ENCODE results near the gene GMDS. TPM values are rescaled to one million over a fixed set of nuclear protein-coding genes. Genes with fewer than 3 reads are reported as not detected.

The GMDS gene
- total and polyA plus RNA-seq, 2 donors (not counting 1 experiment from before 2014, with no cell fraction given) = 11.5 to 16.4 TPM

DNA sequence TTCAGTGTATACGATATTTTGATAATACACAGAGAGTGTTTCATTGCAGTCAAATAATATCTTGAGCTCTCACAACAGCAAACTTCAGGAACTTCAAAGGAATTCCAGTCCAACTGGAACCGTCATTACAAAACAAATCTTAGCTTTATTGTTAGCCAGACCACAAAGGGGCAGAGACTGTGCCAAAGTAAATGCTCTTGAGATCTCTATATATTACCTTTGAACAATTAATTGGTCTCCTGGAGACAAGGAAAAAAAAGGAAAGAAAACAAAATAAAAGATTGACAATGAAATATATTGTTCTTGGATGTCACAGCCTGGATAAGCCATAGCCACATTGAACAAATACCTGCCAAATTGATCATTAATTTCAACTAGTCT lies 565.7 kb downstream of the GMDS start:
- CTCF ChIA-PET = interaction anchor here (0.6 kb wide), 1 partner anchor 44 kb away, joined by 3 read pairs; no protein-coding TSS in a partner anchor
- POLR2A ChIA-PET = no interaction called here
- ATAC-seq (ENCODE audit: low read depth) (no peak), DNase-seq (no peak)
- TF ChIP-seq, protein P1, sequence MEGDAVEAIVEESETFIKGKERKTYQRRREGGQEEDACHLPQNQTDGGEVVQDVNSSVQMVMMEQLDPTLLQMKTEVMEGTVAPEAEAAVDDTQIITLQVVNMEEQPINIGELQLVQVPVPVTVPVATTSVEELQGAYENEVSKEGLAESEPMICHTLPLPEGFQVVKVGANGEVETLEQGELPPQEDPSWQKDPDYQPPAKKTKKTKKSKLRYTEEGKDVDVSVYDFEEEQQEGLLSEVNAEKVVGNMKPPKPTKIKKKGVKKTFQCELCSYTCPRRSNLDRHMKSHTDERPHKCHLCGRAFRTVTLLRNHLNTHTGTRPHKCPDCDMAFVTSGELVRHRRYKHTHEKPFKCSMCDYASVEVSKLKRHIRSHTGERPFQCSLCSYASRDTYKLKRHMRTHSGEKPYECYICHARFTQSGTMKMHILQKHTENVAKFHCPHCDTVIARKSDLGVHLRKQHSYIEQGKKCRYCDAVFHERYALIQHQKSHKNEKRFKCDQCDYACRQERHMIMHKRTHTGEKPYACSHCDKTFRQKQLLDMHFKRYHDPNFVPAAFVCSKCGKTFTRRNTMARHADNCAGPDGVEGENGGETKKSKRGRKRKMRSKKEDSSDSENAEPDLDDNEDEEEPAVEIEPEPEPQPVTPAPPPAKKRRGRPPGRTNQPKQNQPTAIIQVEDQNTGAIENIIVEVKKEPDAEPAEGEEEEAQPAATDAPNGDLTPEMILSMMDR (IDR thresholded peaks at IDR 0.05) = no peak
- TF ChIP-seq EZH2 (IDR thresholded peaks at IDR 0.05; ENCODE audit: borderline replicate concordance, insufficient read depth, low read depth, low read length, poor library complexity, severe bottlenecking) = no peak
- no peak overlapping the region for H2AFZ ChIP-seq (ENCODE audit: insufficient read depth, low read depth, low read length, poor library complexity, severe bottlenecking)
- H3K4me3 Mint-ChIP-seq = no peak overlapping the region
- H3K4me3 ChIP-seq (ENCODE audit: control extremely low read depth in 1 of 5, extremely low read depth in 1 of 5, insufficient read depth in 1 of 5, low read depth in 2 of 5, low read length in 4 of 5) = no peak overlapping the region
- intact Hi-C loops (cut with micrococcal nuclease) = no loop called here
- no peaks in the 10 kb centered on the region for H3K9me3 Mint-ChIP-seq (ENCODE audit: insufficient read depth)
- H3K27ac ChIP-seq (ENCODE audit: low read length in 2 of 2) = no peak overlapping the region
- no peaks in the 10 kb centered on the region for H3K4me1 Mint-ChIP-seq
- no peaks in the 10 kb centered on the region for H3K27me3 ChIP-seq (replicated peaks in 1 of 4; ENCODE audit: control extremely low read depth in 1 of 4, control insufficient read depth in 3 of 4, insufficient read depth in 4 of 4, low read length in 3 of 4)
- H4K20me1 ChIP-seq (ENCODE audit: control insufficient read depth, insufficient read depth, low read length, poor library complexity, severe bottlenecking) = no peaks in the 10 kb centered on the region
- no peak overlapping the region for H3K27ac Mint-ChIP-seq
- H3K27me3 Mint-ChIP-seq = no peaks in the 10 kb centered on the region
- no peaks in the 10 kb centered on the region for H3K4me1 ChIP-seq (ENCODE audit: control insufficient read depth in 2 of 2, insufficient read depth in 2 of 2, low read length in 2 of 2)
- no peaks in the 10 kb centered on the region for H3K79me2 ChIP-seq (ENCODE audit: control insufficient read depth, insufficient read depth, low read length)
- H3K9me3 ChIP-seq (ENCODE audit: control extremely low read depth in 1 of 3, control insufficient read depth in 2 of 3, insufficient read depth in 1 of 3, low read length in 2 of 3) = no peaks in the 10 kb centered on the region
- H3K9ac ChIP-seq (ENCODE audit: low read length) = no peak overlapping the region
- no peaks in the 10 kb centered on the region for H3K36me3 ChIP-seq (replicated peaks in 1 of 2; ENCODE audit: control extremely low read depth in 1 of 2, control insufficient read depth in 1 of 2, extremely low read depth in 1 of 2, insufficient read depth in 2 of 2, low read length in 1 of 2)
- no peak overlapping the region for H3K4me2 ChIP-seq (replicated peaks; ENCODE audit: low read depth, low read length, poor library complexity, severe bottlenecking)
- WGBS (ENCODE audit: insufficient coverage) = no CpG with 5 or more reads among the region's 2 CpGs

DNA sequence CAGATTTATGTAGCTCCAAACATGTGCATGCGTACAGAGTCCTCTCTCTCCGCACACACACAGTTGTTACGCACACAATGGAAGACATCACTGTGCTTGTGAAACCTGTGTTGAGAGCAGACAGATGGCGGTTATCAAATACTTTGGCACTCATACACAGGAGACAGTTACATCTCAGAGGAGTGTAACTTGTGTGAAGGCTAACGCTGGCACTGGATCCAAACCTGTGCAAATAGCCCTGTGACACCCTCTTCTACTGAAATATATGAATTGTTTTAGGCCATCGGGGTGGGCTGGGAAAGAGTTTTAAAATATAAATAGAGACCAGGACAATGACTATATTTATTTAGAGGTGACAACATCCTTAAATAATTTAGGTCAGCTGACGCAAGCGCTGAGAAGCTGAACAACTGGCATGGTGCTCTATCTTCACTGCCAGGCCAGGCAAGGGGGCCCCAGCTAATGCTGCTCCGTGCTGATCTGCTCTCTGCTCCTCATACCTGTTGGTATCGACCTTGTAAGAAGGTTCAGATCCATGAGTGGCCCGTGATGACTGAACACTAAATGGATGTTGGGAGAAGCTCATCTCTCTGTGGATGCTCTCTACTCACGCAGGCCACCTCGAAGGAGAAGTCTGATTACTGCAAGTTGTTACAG lies 566.2 kb downstream of the GMDS start:
- no peaks in the 10 kb centered on the region for H3K27me3 Mint-ChIP-seq
- H4K20me1 ChIP-seq (ENCODE audit: control insufficient read depth, insufficient read depth, low read length, poor library complexity, severe bottlenecking) = no peaks in the 10 kb centered on the region
- H3K9me3 Mint-ChIP-seq (ENCODE audit: insufficient read depth) = no peaks in the 10 kb centered on the region
- H3K79me2 ChIP-seq (ENCODE audit: control insufficient read depth, insufficient read depth, low read length) = no peaks in the 10 kb centered on the region
- ATAC-seq (ENCODE audit: low read depth) (no peak), DNase-seq (no peak)
- intact Hi-C loops (cut with micrococcal nuclease) = no loop called here
- no peak overlapping the region for H3K4me2 ChIP-seq (replicated peaks; ENCODE audit: low read depth, low read length, poor library complexity, severe bottlenecking)
- TF ChIP-seq, protein P1 (IDR thresholded peaks at IDR 0.05) = no peak
- no peak for TF ChIP-seq EZH2 (IDR thresholded peaks at IDR 0.05; ENCODE audit: borderline replicate concordance, insufficient read depth, low read depth, low read length, poor library complexity, severe bottlenecking)
- WGBS (ENCODE audit: insufficient coverage) = 82% methylated on average over 6 of the region's 13 CpGs
- H3K4me1 ChIP-seq (ENCODE audit: control insufficient read depth in 2 of 2, insufficient read depth in 2 of 2, low read length in 2 of 2) = no peaks in the 10 kb centered on the region
- no peak overlapping the region for H3K4me3 ChIP-seq (ENCODE audit: control extremely low read depth in 1 of 5, extremely low read depth in 1 of 5, insufficient read depth in 1 of 5, low read depth in 2 of 5, low read length in 4 of 5)
- no peaks in the 10 kb centered on the region for H3K27me3 ChIP-seq (replicated peaks in 1 of 4; ENCODE audit: control extremely low read depth in 1 of 4, control insufficient read depth in 3 of 4, insufficient read depth in 4 of 4, low read length in 3 of 4)
- H3K9me3 ChIP-seq (ENCODE audit: control extremely low read depth in 1 of 3, control insufficient read depth in 2 of 3, insufficient read depth in 1 of 3, low read length in 2 of 3) = no peaks in the 10 kb centered on the region
- H3K36me3 ChIP-seq (replicated peaks in 1 of 2; ENCODE audit: control extremely low read depth in 1 of 2, control insufficient read depth in 1 of 2, extremely low read depth in 1 of 2, insufficient read depth in 2 of 2, low read length in 1 of 2) = no peaks in the 10 kb centered on the region
- no peaks in the 10 kb centered on the region for H3K4me1 Mint-ChIP-seq
- no peak overlapping the region for H3K9ac ChIP-seq (ENCODE audit: low read length)
- H3K27ac Mint-ChIP-seq = no peak overlapping the region
- no peak overlapping the region for H3K4me3 Mint-ChIP-seq
- ChIA-PET CTCF (interaction anchor here (0.6 kb wide), 1 partner anchor 44 kb away, joined by 3 read pairs; no protein-coding TSS in a partner anchor), POLR2A (no interaction called here)
- no peak overlapping the region for H3K27ac ChIP-seq (ENCODE audit: low read length in 2 of 2)
- H2AFZ ChIP-seq (ENCODE audit: insufficient read depth, low read depth, low read length, poor library complexity, severe bottlenecking) = no peak overlapping the region
